IMR-90 (cell line): ENCODE data around the gene NUMA1. TPM values are rescaled to one million over a fixed set of nuclear protein-coding genes. Genes with fewer than 3 reads are reported as not detected.

ENCODE experiments used
- ATAC-seq: fragments of 200-7000 bp; cut with Tn5 transposase; 2 replicates; pipeline ENCODE4 v1.9.1; 2020; ENCODE audit warnings: low read depth, mild to moderate bottlenecking, moderate library complexity
- BruUV-seq: library from RNA; stranded (reverse); fragments of 400-500 nt; replicated peaks from 2 replicates; lab custom pipeline; 2021; lab: Mats Ljungman, UMichigan
- CTCF ChIA-PET: fragments of 300-600 bp; formaldehyde crosslinking; extraction: SDS; loops from one replicate; lab custom pipeline; 2021; ENCODE audit warnings: antibody characterized with exemption; lab: Yijun Ruan, JAX
- POLR2A ChIA-PET: fragments of 300-600 bp; sonication (Branson Sonifier 250); formaldehyde crosslinking; loops from one replicate; lab custom pipeline; 2022; ENCODE audit warnings: antibody characterized with exemption; ENCODE audit not compliant: unreplicated experiment; lab: Charles Lee
- DNase-seq: peaks from one replicate; pipeline ENCODE4 v3.0.0; 2013
- H2AFZ ChIP-seq: replicated peaks from 2 replicates; pipeline ENCODE3; 2013; ENCODE audit warnings: low read length, mild to moderate bottlenecking; ENCODE audit not compliant: poor library complexity
- H2AK5ac ChIP-seq: 2 replicates; pipeline ENCODE4 v1.6.1; 2013; ENCODE audit warnings: low read depth, low read length, inconsistent platforms
- H2AK9ac ChIP-seq: replicated peaks from 2 replicates; pipeline ENCODE3; 2013; ENCODE audit warnings: mild to moderate bottlenecking, low read depth, low read length, moderate library complexity; ENCODE audit not compliant: poor library complexity
- H2BK120ac ChIP-seq: 2 replicates; pipeline ENCODE4 v1.6.1; 2013; ENCODE audit warnings: low read depth, low read length, inconsistent platforms
- H2BK15ac ChIP-seq: 3 replicates; pipeline ENCODE4 v1.6.1; 2013; ENCODE audit warnings: low read depth, low read length, inconsistent platforms
- H2BK20ac ChIP-seq: 2 replicates; pipeline ENCODE4 v1.6.1; 2013; ENCODE audit warnings: low read depth, mild to moderate bottlenecking, inconsistent platforms, low read length, moderate library complexity
- H2BK5ac ChIP-seq: 2 replicates; pipeline ENCODE4 v1.6.1; 2013; ENCODE audit warnings: mild to moderate bottlenecking, low read depth, low read length, inconsistent platforms; ENCODE audit not compliant: poor library complexity, severe bottlenecking
- H3K14ac ChIP-seq: replicated peaks from 2 replicates; pipeline ENCODE4 v1.6.1; 2013; ENCODE audit warnings: low read depth, low read length, inconsistent platforms
- H3K18ac ChIP-seq: 2 replicates; pipeline ENCODE4 v1.6.1; 2013; ENCODE audit warnings: low read depth, low read length, control low read depth
- H3K23ac ChIP-seq: 2 replicates; pipeline ENCODE4 v1.6.1; 2013; ENCODE audit warnings: low read depth, low read length, inconsistent platforms
- H3K27ac ChIP-seq: 2 replicates; pipeline ENCODE4 v1.5.1; 2013; ENCODE audit warnings: mild to moderate bottlenecking, control low read depth, low read length; ENCODE audit not compliant: insufficient read depth
- H3K27me3 ChIP-seq: 2 replicates; pipeline ENCODE4 v1.6.1; 2013; ENCODE audit warnings: low read length; ENCODE audit not compliant: control insufficient read depth, insufficient read depth
- H3K36me3 ChIP-seq: 2 replicates; pipeline ENCODE4 v1.6.1; 2013; ENCODE audit warnings: low read length, mixed read lengths; ENCODE audit not compliant: control insufficient read depth, insufficient read depth
- H3K4ac ChIP-seq: 2 replicates; pipeline ENCODE4 v1.6.1; 2013; ENCODE audit warnings: low read depth, low read length, inconsistent platforms
- H3K4me1 ChIP-seq: 2 replicates; pipeline ENCODE4 v1.6.1; 2013; ENCODE audit warnings: low read length, mixed read lengths; ENCODE audit not compliant: control insufficient read depth, insufficient read depth
- H3K4me2 ChIP-seq: 2 replicates; pipeline ENCODE4 v1.6.1; 2013; ENCODE audit warnings: low read depth, mild to moderate bottlenecking, control low read depth, low read length, moderate library complexity
- H3K4me3 ChIP-seq: 2 replicates; pipeline ENCODE4 v1.5.1; 2013; ENCODE audit warnings: low read depth, mild to moderate bottlenecking, control low read depth, low read length, moderate library complexity; ENCODE audit not compliant: insufficient read depth
- H3K56ac ChIP-seq: 2 replicates; pipeline ENCODE4 v1.6.1; 2013; ENCODE audit warnings: low read length, inconsistent platforms; ENCODE audit not compliant: insufficient read depth; ENCODE audit errors: extremely low read depth
- H3K79me1 ChIP-seq, 2 experiments: 2 replicates each; pipeline ENCODE4 v1.6.1; 2013; ENCODE audit warnings: low read length in 2 of 2, inconsistent platforms in 1 of 2, low read depth in 1 of 2
- H3K9ac ChIP-seq: 2 replicates; pipeline ENCODE4 v1.6.1; 2013; ENCODE audit warnings: low read depth, low read length, control low read depth
- H3K9me1 ChIP-seq: 2 replicates; pipeline ENCODE4 v1.6.1; 2013; ENCODE audit warnings: low read length, inconsistent platforms; ENCODE audit not compliant: insufficient read depth
- H3K9me3 ChIP-seq: 2 replicates; pipeline ENCODE4 v1.6.1; 2013; ENCODE audit warnings: low read length; ENCODE audit not compliant: control insufficient read depth, insufficient read depth
- H4K20me1 ChIP-seq: 2 replicates; pipeline ENCODE4 v1.6.1; 2013; ENCODE audit warnings: low read length, inconsistent platforms; ENCODE audit not compliant: insufficient read depth
- H4K5ac ChIP-seq: 2 replicates; pipeline ENCODE4 v1.6.1; 2013; ENCODE audit warnings: mild to moderate bottlenecking, low read depth, low read length, control low read depth
- H4K8ac ChIP-seq, 2 experiments: 2 replicates each; pipeline ENCODE4 v1.6.1; 2013; ENCODE audit warnings: low read depth in 2 of 2, low read length in 2 of 2, control low read depth in 1 of 2, inconsistent platforms in 1 of 2
- H4K91ac ChIP-seq: 2 replicates; pipeline ENCODE4 v1.6.1; 2013; ENCODE audit warnings: low read depth, low read length, inconsistent platforms; ENCODE audit not compliant: insufficient read depth
- BHLHE40 ChIP-seq: fragments of 150-350 bp; IDR thresholded peaks from 2 replicates; pipeline ENCODE4 v1.6.1; 2016; ENCODE audit warnings: mild to moderate bottlenecking, low read depth, low read length
- CEBPB ChIP-seq: IDR thresholded peaks from 2 replicates; pipeline ENCODE4 v1.6.1; 2012; ENCODE audit warnings: low read depth, low read length, improper control_type of control experiment
- CHD1 ChIP-seq: IDR thresholded peaks from 2 replicates; pipeline ENCODE4 v1.6.1; 2012; ENCODE audit warnings: low read depth, low read length, improper control_type of control experiment
- CTCF ChIP-seq: conservative IDR thresholded peaks from 2 replicates; pipeline ENCODE4 v1.5.1; 2012; ENCODE audit warnings: mild to moderate bottlenecking, low read depth, low read length, improper control_type of control experiment
- ELK1 ChIP-seq: fragments of 150-350 bp; IDR thresholded peaks from 2 replicates; pipeline ENCODE4 v1.6.1; 2016; ENCODE audit warnings: low read depth, mild to moderate bottlenecking, low read length, moderate library complexity, borderline replicate concordance
- FOS ChIP-seq: fragments of 150-350 bp; IDR thresholded peaks from 2 replicates; pipeline ENCODE4 v1.6.1; 2016; ENCODE audit warnings: low read depth, low read length
- MAFK ChIP-seq: IDR thresholded peaks from 2 replicates; pipeline ENCODE4 v1.6.1; 2012; ENCODE audit warnings: low read depth, low read length, improper control_type of control experiment
- MAZ ChIP-seq: IDR thresholded peaks from 2 replicates; pipeline ENCODE4 v1.6.1; 2012; ENCODE audit warnings: low read depth, mild to moderate bottlenecking, low read length, improper control_type of control experiment, moderate library complexity, borderline replicate concordance
- MXI1 ChIP-seq: IDR thresholded peaks from 2 replicates; pipeline ENCODE4 v1.6.1; 2012; ENCODE audit warnings: low read depth, mild to moderate bottlenecking, low read length, moderate library complexity, borderline replicate concordance
- NFE2L2 ChIP-seq: fragments of 150-350 bp; IDR thresholded peaks from 2 replicates; pipeline ENCODE4 v1.6.1; 2016; ENCODE audit warnings: low read depth, mild to moderate bottlenecking, low read length
- POLR2A ChIP-seq: IDR thresholded peaks from 2 replicates; pipeline ENCODE4 v1.6.1; 2012; ENCODE audit warnings: mild to moderate bottlenecking, low read depth, low read length
- RAD21 ChIP-seq: IDR thresholded peaks from 2 replicates; pipeline ENCODE4 v1.6.1; 2012; ENCODE audit warnings: low read length, improper control_type of control experiment
- RCOR1 ChIP-seq: IDR thresholded peaks from 2 replicates; pipeline ENCODE4 v1.6.1; 2012; ENCODE audit warnings: mild to moderate bottlenecking, low read length, improper control_type of control experiment; ENCODE audit not compliant: insufficient replicate concordance
- RFX5 ChIP-seq: IDR thresholded peaks from 2 replicates; pipeline ENCODE4 v1.8.0; 2012; ENCODE audit warnings: low read depth, mild to moderate bottlenecking, low read length, moderate library complexity
- SMC3 ChIP-seq: fragments of 150-350 bp; IDR thresholded peaks from 2 replicates; pipeline ENCODE4 v1.6.1; 2016; ENCODE audit warnings: low read depth, mild to moderate bottlenecking, antibody characterized with exemption, low read length, moderate library complexity
- WGBS, 2 experiments: methylation state at CpG; one replicate each; pipeline versions ENCODE4 v1.1.5 to v1.1.7; 2013; ENCODE audit warnings: missing lambda C conversion rate in 2 of 2; ENCODE audit not compliant: insufficient read length in 1 of 2; ENCODE audit errors: extremely low coverage in 2 of 2; 5-methylcytosine and 5-hydroxymethylcytosine counted together
- dilution Hi-C: fragments of 300-500 bp; cut with HindIII; formaldehyde crosslinking; loops from one replicate; pipeline ENCODE4 v1.14.3; 2018; ENCODE audit warnings: low sequenced_read_pairs; ENCODE audit not compliant: unreplicated experiment
- in situ Hi-C: fragments of 300-500 bp; cut with MboI; formaldehyde crosslinking; loops from 3 replicates; pipeline ENCODE4 v1.14.3; 2019; ENCODE audit warnings: low sequenced_read_pairs, inconsistent platforms, mixed read lengths
- intact Hi-C: fragments of 100-400 bp; cut with micrococcal nuclease; formaldehyde crosslinking; loops from 2 replicates; pipeline ENCODE4 v1.10.0; 2022
- polyA plus RNA-seq, 3 experiments: library from polyadenylated mRNA; depleted of rRNA; stranded (reverse); fragments of >200 nt; gene quantifications; 2 replicates each; pipeline ENCODE4 v1.2.3, GENCODE V29; 2012; ENCODE audit warnings: low replicate concordance in 1 of 3
- total RNA-seq: library from RNA; depleted of rRNA; stranded (reverse); fragments of >200 nt; gene quantifications from 2 replicates; pipeline ENCODE4 v1.2.3, GENCODE V29; 2012

NUMA1 gene
- total and polyA plus RNA-seq, 2 of the 4 experiments (the other 2 are of a cell fraction): 61.7 to 97.0 TPM

GRCh38 chr11:72112978-72113808, 32.9 kb upstream of the NUMA1 start:
- peak overlapping the region; percentile 87 for H3K27ac ChIP-seq
- peak overlapping the region; percentile 98 for H4K5ac ChIP-seq
- H2BK20ac ChIP-seq: peak overlapping the region; percentile 88
- peak overlapping the region; percentile 93 for H3K4me2 ChIP-seq
- H3K56ac ChIP-seq: peak overlapping the region; percentile 88
- peak overlapping the region; percentile 48; the same call in 2 of the 3 replicates for H2BK15ac ChIP-seq
- in situ Hi-C loops: no loop called here
- peak; percentile 52 for DNase-seq
- peaks cover 10% of the 10 kb centered on the region for H3K9me1 ChIP-seq
- no peaks in the 10 kb centered on the region for H3K9me3 ChIP-seq
- H2BK5ac ChIP-seq: peak overlapping the region; percentile 95
- H4K20me1 ChIP-seq: no peaks in the 10 kb centered on the region
- WGBS, 2 experiments: 72% methylated on average over 3 of the region's 9 CpGs; no CpG with 5 or more reads in 1 of the 2 experiments
- peak overlapping the region; percentile 100 for H3K14ac ChIP-seq
- no TSS peak for BruUV-seq
- no peaks in the 10 kb centered on the region; the same call in 1 of the 2 replicates for H3K36me3 ChIP-seq
- ChIA-PET POLR2A (interaction anchor here (1.0 kb wide), 1 partner anchor 11 kb away, joined by 4 read pairs; the partner anchor contains the start of gene LAMTOR1), CTCF (interaction anchor here (0.7 to 1.8 kb wide), 2 partner anchors 31 to 88 kb away, joined by 3 to 6 read pairs; no protein-coding TSS in a partner anchor)
- H3K9ac ChIP-seq: peak overlapping the region; percentile 70
- no peaks in the 10 kb centered on the region for H3K27me3 ChIP-seq
- dilution Hi-C loops: no loop called here
- H4K8ac ChIP-seq: peak overlapping the region; percentile 95 to 99
- H3K79me1 ChIP-seq: peaks cover 0 to 20% of the 10 kb centered on the region in 2 experiments; a peak in 2 of 4 replicates
- H2AK9ac ChIP-seq: peak overlapping the region; percentile 99
- peak overlapping the region; percentile 99 for H3K23ac ChIP-seq
- peak overlapping the region; percentile 53 for H3K4me3 ChIP-seq
- H3K18ac ChIP-seq: peak overlapping the region; percentile 80
- H2BK120ac ChIP-seq: peak overlapping the region; percentile 88
- peaks cover 6% of the 10 kb centered on the region; the same call in 1 of the 2 replicates for H3K4me1 ChIP-seq
- peak overlapping the region; percentile 98 for H2AK5ac ChIP-seq
- ATAC-seq: no peak
- peak overlapping the region; percentile 100 for H3K4ac ChIP-seq
- H4K91ac ChIP-seq: peak overlapping the region; percentile 99
- intact Hi-C loops: no loop called here
- peak overlapping the region; percentile 96 for H2AFZ ChIP-seq
- TF ChIP-seq CEBPB: no peak
- no peak for TF ChIP-seq SMC3
- TF ChIP-seq RFX5: no peak
- TF ChIP-seq MAZ: no peak
- no peak for TF ChIP-seq CHD1
- TF ChIP-seq CTCF: no peak
- no peak for TF ChIP-seq MXI1
- no peak for TF ChIP-seq POLR2A
- no peak for TF ChIP-seq NFE2L2
- TF ChIP-seq FOS: no peak
- TF ChIP-seq BHLHE40: no peak
- TF ChIP-seq RCOR1: no peak
- no peak for TF ChIP-seq MAFK
- no peak for TF ChIP-seq ELK1
- no peak for TF ChIP-seq RAD21
